HEK293T (cell line): ENCODE measurements around the gene LYPLA2.

Source experiments
- FOXK2 ChIP-seq: fragments of 450-650 bp; IDR thresholded peaks from 2 replicates; pipeline ENCODE4 v1.6.1; 2016; ENCODE audit warnings: mild to moderate bottlenecking
- FOXM1 ChIP-seq: fragments of 450-650 bp; IDR thresholded peaks from 2 replicates; pipeline ENCODE4 v1.6.1; 2017; ENCODE audit warnings: mild to moderate bottlenecking, borderline replicate concordance
- NFRKB ChIP-seq: fragments of 450-650 bp; IDR thresholded peaks from 2 replicates; pipeline ENCODE4 v1.6.1; 2016; ENCODE audit warnings: mild to moderate bottlenecking, moderate library complexity
- SUZ12 ChIP-seq: fragments of 450-650 bp; IDR thresholded peaks from 2 replicates; pipeline ENCODE4 v1.6.1; 2016; ENCODE audit warnings: mild to moderate bottlenecking
- TARDBP ChIP-seq: fragments of 450-650 bp; IDR thresholded peaks from 2 replicates; pipeline ENCODE4 v1.6.1; 2016

- TF ChIP-seq FOXM1: no peak
- no peak for TF ChIP-seq FOXK2
- no peak for TF ChIP-seq TARDBP
- TF ChIP-seq NFRKB: no peak
- TF ChIP-seq SUZ12: no peak
Observed at GRCh38 chr1:23787701-23788100, 3.2 kb upstream of the LYPLA2 start.
